ENCODE results near the gene SENP8.

DNA sequence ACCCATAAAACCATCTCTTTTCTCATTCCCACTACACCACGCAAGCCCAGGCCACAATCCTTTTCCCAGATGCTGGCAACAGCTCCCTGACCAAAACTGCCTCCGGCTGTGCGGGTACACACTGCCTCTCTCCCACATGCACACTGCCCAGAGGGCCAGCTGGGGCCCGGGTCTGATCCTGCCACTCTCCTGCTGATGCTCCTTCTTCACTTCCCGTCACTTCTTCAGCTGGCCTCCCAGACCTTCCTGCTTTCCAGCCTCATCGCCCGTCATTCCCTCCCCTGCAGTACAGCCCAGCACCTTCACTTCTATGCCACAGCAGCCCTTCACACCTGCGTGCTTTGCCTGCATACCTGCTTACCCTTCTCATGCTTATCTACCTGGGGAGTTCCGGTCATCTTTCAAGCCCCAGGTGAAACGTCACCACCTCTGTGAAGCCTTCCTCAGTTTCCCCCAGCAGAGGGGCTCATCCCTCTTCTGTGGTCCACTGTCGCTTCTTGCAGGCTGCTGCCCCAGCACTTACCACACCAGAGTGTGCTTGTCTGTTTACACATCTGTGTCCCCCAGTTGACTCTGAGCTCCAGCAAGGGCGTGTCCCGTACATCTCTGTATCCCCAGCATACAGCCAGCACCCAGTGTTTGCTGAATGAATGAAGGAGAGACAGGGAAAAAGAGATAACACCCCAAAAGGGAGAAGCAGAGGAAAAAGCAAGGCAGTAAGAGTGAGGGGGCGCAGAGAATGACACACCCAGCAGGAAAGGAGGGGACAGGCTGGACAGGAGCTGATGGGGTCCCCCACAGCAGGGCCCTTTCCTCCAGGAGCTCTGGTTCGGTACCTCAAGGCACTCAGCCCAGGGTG is 57.2 kb downstream of the SENP8 start:
- TF ChIP-seq, protein P1, sequence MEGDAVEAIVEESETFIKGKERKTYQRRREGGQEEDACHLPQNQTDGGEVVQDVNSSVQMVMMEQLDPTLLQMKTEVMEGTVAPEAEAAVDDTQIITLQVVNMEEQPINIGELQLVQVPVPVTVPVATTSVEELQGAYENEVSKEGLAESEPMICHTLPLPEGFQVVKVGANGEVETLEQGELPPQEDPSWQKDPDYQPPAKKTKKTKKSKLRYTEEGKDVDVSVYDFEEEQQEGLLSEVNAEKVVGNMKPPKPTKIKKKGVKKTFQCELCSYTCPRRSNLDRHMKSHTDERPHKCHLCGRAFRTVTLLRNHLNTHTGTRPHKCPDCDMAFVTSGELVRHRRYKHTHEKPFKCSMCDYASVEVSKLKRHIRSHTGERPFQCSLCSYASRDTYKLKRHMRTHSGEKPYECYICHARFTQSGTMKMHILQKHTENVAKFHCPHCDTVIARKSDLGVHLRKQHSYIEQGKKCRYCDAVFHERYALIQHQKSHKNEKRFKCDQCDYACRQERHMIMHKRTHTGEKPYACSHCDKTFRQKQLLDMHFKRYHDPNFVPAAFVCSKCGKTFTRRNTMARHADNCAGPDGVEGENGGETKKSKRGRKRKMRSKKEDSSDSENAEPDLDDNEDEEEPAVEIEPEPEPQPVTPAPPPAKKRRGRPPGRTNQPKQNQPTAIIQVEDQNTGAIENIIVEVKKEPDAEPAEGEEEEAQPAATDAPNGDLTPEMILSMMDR (conservative IDR thresholded peaks at IDR 0.05; ENCODE audit: low read length) = no peak
- TF ChIP-seq EZH2phosphoT487 (IDR thresholded peaks at IDR 0.05; ENCODE audit: borderline replicate concordance) = no peak

All from Loucy (cell line).